Spinal cord (tissue), 10 donors: ENCODE measurements around the gene ALAD. TPM values are rescaled to one million over a fixed set of nuclear protein-coding genes. Genes with fewer than 3 reads are reported as not detected.
"Not testable (repeated sequence)": the region's sequence is repeated elsewhere in the genome, so short reads cannot be mapped to it uniquely, and the experiment has no call there.

Experiments
- DNase-seq, 6 donors: peaks; one replicate each; pipeline versions ENCODE4 v3.0.0 to v3.0.0-alpha.2; 2013 to 2015; ENCODE audit warnings: low spot score in 6 of 6, low read depth in 4 of 6
- H3K27ac ChIP-seq: one replicate; pipeline ENCODE4 v1.5.1; 2013; ENCODE audit warnings: low read depth, low read length, control low read depth
- H3K27me3 ChIP-seq: one replicate; pipeline ENCODE4 v1.6.1; 2013; ENCODE audit warnings: low read length; ENCODE audit not compliant: control insufficient read depth, insufficient read depth
- H3K36me3 ChIP-seq: one replicate; pipeline ENCODE4 v1.6.1; 2013; ENCODE audit warnings: low read length; ENCODE audit not compliant: control insufficient read depth, insufficient read depth
- H3K4me1 ChIP-seq: one replicate; pipeline ENCODE4 v1.6.1; 2013; ENCODE audit warnings: low read length; ENCODE audit not compliant: control insufficient read depth, insufficient read depth
- H3K4me3 ChIP-seq: one replicate; pipeline ENCODE4 v1.5.1; 2013; ENCODE audit warnings: low read depth, low read length, control low read depth
- H3K9me3 ChIP-seq: one replicate; pipeline ENCODE4 v1.6.1; 2013; ENCODE audit warnings: low read length; ENCODE audit not compliant: control insufficient read depth, insufficient read depth
- WGBS: methylation state at CpG from one replicate; pipeline ENCODE4 v1.1.5; 2013; ENCODE audit warnings: missing lambda C conversion rate; ENCODE audit not compliant: insufficient coverage; 5-methylcytosine and 5-hydroxymethylcytosine counted together
- polyA plus RNA-seq, 2 donors: library from polyadenylated mRNA; unstranded; fragments of 120-200 nt; gene quantifications; one replicate each; pipeline ENCODE4 v1.2.1, GENCODE V29; 2013; ENCODE audit not compliant: insufficient read length in 2 of 2
- total RNA-seq, 2 donors: library from RNA; depleted of rRNA in 1 of 2; stranded (reverse); fragments of 120-200 nt in 1 of 2; fragments of >200 nt in 1 of 2; gene quantifications; one replicate each; pipeline versions ENCODE4 v1.2.3 to v1.2.4, GENCODE V29; 2013 to 2014
- donor health status: healthy.

The ALAD gene
- total and polyA plus RNA-seq, 4 donors: 25.5 to 51.3 (median 33.5) TPM

GRCh38 chr9:113368348-113368981 lies 32.6 kb downstream of the ALAD start:
- Histone ChIP-seq H3K27me3 (no peaks in the 10 kb centered on the region), H3K9me3 (no peaks in the 10 kb centered on the region), H3K4me3 (no peak overlapping the region), H3K36me3 (peaks cover 4% of the 10 kb centered on the region), H3K4me1 (peaks cover 3% of the 10 kb centered on the region), H3K27ac (no peak overlapping the region)
- DNase-seq: no peak
- 91% methylated on average over 3 of the region's 5 CpGs for WGBS

DNA sequence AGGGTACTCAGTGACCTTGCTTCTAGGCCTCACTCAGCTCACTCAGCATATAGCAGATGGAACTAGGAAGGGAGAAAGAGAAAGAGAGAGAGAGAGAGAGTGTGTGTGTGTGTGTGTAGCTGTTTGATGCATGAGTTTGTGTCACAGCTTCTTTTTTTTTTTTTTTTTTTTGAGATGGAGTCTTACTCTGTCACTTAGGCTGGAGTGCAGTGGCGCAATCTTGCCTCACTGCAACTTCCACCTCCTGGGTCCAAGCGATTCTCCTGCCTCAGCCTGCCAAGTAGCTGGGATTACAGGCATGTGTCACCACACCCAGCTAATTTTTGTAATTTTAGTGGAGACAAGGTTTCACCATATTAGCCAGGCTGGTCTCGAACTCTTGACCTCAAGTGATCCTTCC lies 35.4 kb downstream of the ALAD start:
- DNase-seq, H3K4me1 ChIP-seq, H3K27ac ChIP-seq, H3K4me3 ChIP-seq, H3K9me3 ChIP-seq, H3K27me3 ChIP-seq, H3K36me3 ChIP-seq: not testable (repeated sequence)
- WGBS: 92% methylated on average over 1 of the region's 3 CpGs

DNA sequence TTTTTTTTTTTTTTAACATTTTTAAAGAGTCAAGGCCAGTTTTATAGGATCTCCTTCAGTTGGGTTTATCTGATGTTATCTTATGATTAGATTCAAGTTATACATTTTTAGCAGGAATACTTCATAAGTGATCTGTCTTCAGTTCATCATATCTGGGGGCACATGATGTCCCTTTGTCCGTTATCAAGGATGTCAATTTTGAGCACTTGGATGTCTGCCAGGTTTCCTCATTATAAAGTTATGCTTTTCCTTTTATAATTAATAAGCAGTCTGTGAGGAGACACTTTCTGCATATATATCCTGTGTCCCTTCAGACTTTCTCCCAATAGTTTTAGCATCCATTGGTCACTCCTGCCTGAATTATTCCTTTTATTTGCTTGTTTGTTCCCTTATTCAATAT lies 36.1 kb downstream of the ALAD start:
- DNase-seq: no peak
- H3K27ac ChIP-seq: no peak overlapping the region
- no CpG with 5 or more reads among the region's 1 CpG for WGBS
- H3K36me3 ChIP-seq: no peaks in the 10 kb centered on the region
- no peaks in the 10 kb centered on the region for H3K27me3 ChIP-seq
- no peaks in the 10 kb centered on the region for H3K9me3 ChIP-seq
- no peak overlapping the region for H3K4me3 ChIP-seq
- peaks cover 2% of the 10 kb centered on the region for H3K4me1 ChIP-seq

DNA sequence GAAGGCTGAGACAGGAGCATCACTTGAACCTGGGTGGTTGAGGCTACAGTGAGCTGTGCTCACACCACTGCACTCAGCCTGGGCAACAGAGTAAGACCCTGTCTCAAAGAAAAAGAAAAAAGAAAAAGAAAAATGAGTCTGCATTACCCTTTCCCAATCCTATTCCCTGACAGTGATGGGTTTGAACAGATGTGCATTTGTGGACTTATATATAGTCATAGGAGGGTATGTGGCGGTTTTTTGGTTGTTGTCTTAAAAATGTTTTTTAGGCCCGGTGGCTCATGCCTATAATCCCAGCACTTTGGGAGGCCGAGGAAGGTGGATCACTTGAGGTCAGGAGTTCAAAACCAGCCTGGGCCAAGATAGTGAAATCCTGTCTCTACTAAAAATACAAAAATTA lies 37.7 kb downstream of the ALAD start:
- Histone ChIP-seq H3K27ac (no peak overlapping the region), H3K36me3 (no peaks in the 10 kb centered on the region), H3K4me1 (peaks cover 2% of the 10 kb centered on the region), H3K27me3 (no peaks in the 10 kb centered on the region), H3K9me3 (no peaks in the 10 kb centered on the region), H3K4me3 (no peak overlapping the region)
- DNase-seq: no peak
- WGBS: 17% methylated on average over 1 of the region's 3 CpGs

GRCh38 chr9:113361304-113362018 lies 39.6 kb downstream of the ALAD start:
- Histone ChIP-seq H3K27ac (no peak overlapping the region), H3K9me3 (no peaks in the 10 kb centered on the region), H3K4me3 (no peak overlapping the region), H3K4me1 (peaks cover 2% of the 10 kb centered on the region), H3K27me3 (no peaks in the 10 kb centered on the region), H3K36me3 (no peaks in the 10 kb centered on the region)
- WGBS: 43% methylated on average over 5 of the region's 7 CpGs
- peak in 1 of 6 donors; percentile 23 for DNase-seq

DNA sequence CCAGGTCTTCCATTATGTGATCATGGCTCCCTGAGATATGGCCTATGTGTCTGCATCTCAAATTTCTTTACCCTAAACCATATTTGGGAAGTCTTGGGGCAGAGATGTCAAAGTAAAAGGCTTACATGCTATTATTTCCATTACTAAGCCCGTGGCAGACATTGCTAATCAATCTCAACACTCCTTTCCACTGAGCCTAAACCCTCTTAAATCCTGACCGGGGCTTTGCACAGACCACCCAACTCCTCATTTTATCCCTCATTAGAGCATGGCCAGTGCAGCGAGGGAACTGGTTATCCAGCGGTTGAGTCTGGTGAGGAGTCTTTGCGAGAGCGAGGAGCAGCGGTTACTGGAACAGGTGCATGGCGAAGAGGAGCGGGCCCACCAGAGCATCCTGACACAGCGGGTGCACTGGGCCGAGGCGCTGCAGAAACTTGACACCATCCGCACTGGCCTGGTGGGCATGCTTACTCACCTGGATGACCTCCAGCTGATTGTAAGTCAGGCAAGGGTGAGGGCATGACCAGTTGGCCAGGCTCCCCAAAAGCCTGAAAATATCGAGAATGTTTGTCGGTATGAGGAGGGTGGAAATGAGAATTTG lies 40.7 kb downstream of the ALAD start:
- WGBS: 95% methylated on average over 13 of the region's 15 CpGs
- no peak overlapping the region for H3K27ac ChIP-seq
- H3K36me3 ChIP-seq: no peaks in the 10 kb centered on the region
- peaks cover 2% of the 10 kb centered on the region for H3K4me1 ChIP-seq
- no peaks in the 10 kb centered on the region for H3K9me3 ChIP-seq
- H3K27me3 ChIP-seq: peaks cover 1% of the 10 kb centered on the region
- DNase-seq: no peak
- no peak overlapping the region for H3K4me3 ChIP-seq

GRCh38 chr9:113359385-113359784 lies 41.7 kb downstream of the ALAD start:
- 86% methylated on average over 1 of the region's 1 CpG for WGBS
- Histone ChIP-seq H3K9me3 (no peaks in the 10 kb centered on the region), H3K27ac (no peak overlapping the region), H3K36me3 (no peaks in the 10 kb centered on the region), H3K4me3 (no peak overlapping the region), H3K27me3 (peaks cover 4% of the 10 kb centered on the region), H3K4me1 (peaks cover 2% of the 10 kb centered on the region)
- no peak for DNase-seq

GRCh38 chr9:113356686-113357292 lies 44.3 kb downstream of the ALAD start:
- Histone ChIP-seq H3K9me3 (no peaks in the 10 kb centered on the region), H3K4me1 (no peaks in the 10 kb centered on the region), H3K27me3 (peaks cover 22% of the 10 kb centered on the region), H3K4me3 (no peak overlapping the region), H3K36me3 (no peaks in the 10 kb centered on the region), H3K27ac (no peak overlapping the region)
- peak in 1 of 6 donors; percentile 47 for DNase-seq
- 69% methylated on average over 5 of the region's 7 CpGs for WGBS

DNA sequence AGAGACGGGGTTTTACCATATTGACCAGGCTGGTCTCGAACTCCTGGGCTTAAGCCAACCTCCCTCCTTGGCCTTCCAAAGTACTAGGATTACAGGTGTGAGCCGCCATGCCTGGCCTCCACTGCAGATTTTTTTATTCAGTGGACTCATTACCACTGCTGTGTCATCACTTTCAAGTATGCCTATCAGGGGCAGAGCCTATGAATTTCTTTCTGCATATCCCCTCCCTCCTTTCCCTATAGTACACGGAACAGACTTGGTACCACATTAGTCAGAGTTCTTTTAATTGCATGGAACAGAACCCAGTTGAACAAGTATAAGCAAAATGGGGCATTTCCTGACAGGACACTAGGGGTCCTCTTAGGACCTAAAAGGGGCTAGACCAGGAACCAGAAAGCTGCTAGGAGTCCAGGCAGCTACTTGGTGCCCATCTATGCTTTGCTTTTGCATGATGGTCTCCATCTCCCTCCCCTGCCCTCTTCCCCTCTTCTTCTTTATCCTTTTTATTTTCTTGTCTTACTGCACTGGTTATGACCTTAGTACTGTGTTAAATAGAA lies 46.0 kb downstream of the ALAD start:
- 96% methylated on average over 3 of the region's 4 CpGs for WGBS
- H3K27me3 ChIP-seq: peaks cover 38% of the 10 kb centered on the region

More for the DNA sequence above, 46.0 kb downstream of the ALAD start:
- no peak for DNase-seq
- no peaks in the 10 kb centered on the region for H3K9me3 ChIP-seq
- H3K4me3 ChIP-seq: no peak overlapping the region
- H3K27ac ChIP-seq: no peak overlapping the region
- no peaks in the 10 kb centered on the region for H3K36me3 ChIP-seq
- H3K4me1 ChIP-seq: peaks cover 4% of the 10 kb centered on the region
